MCF 10A (cell line): ENCODE data around the gene PLA2G6. TPM values are rescaled to one million over a fixed set of nuclear protein-coding genes. Genes with fewer than 3 reads are reported as not detected.
A peak's percentile ranks its signal among the peaks of the same experiment; 100 is the strongest.

Source experiments
- BruUV-seq: library from RNA; stranded (reverse); fragments of 400-500 nt; replicated peaks from 2 replicates; lab custom pipeline; 2021; lab: Mats Ljungman, UMichigan
- CTCF ChIA-PET: fragments of 300-600 bp; sonication (Branson Sonifier 250); formaldehyde crosslinking; extraction: SDS; loops from one replicate; lab custom pipeline; 2021; ENCODE audit warnings: antibody characterized with exemption, inconsistent platforms; lab: Yijun Ruan, JAX
- POLR2A ChIA-PET: fragments of 300-600, 350-650 bp; sonication (Branson Sonifier 250); formaldehyde crosslinking; extraction: SDS; loops from one replicate; lab custom pipeline; 2020; ENCODE audit warnings: antibody characterized with exemption, inconsistent platforms; lab: Yijun Ruan, JAX
- DNase-seq: peaks from one replicate; pipeline ENCODE4 v3.0.0-alpha.2; 2018; ENCODE audit not compliant: unreplicated experiment
- H3K27ac Mint-ChIP-seq: one replicate; pipeline ENCODE4 v1.8.0; 2022; ENCODE audit warnings: mild to moderate bottlenecking, low read depth, mixed read lengths; ENCODE audit not compliant: unreplicated experiment
- H3K27me3 Mint-ChIP-seq: one replicate; pipeline ENCODE4 v1.8.0; 2022; ENCODE audit warnings: mixed read lengths; ENCODE audit not compliant: insufficient read depth, unreplicated experiment
- H3K36me3 Mint-ChIP-seq: one replicate; pipeline ENCODE4 v1.8.0; 2022; ENCODE audit warnings: mild to moderate bottlenecking, moderate library complexity, mixed read lengths; ENCODE audit not compliant: insufficient read depth, unreplicated experiment
- H3K4me1 Mint-ChIP-seq: one replicate; pipeline ENCODE4 v1.8.0; 2022; ENCODE audit warnings: mixed read lengths; ENCODE audit not compliant: insufficient read depth, unreplicated experiment
- H3K4me3 Mint-ChIP-seq: one replicate; pipeline ENCODE4 v1.8.0; 2022; ENCODE audit warnings: mild to moderate bottlenecking, moderate library complexity, mixed read lengths; ENCODE audit not compliant: unreplicated experiment
- H3K9me3 Mint-ChIP-seq: one replicate; pipeline ENCODE4 v1.8.0; 2022; ENCODE audit warnings: mixed read lengths; ENCODE audit not compliant: unreplicated experiment
- intact Hi-C: fragments of 100-400 bp; cut with micrococcal nuclease; formaldehyde crosslinking; loops from 2 replicates; pipeline ENCODE4 v1.14.1; 2022
- total RNA-seq: library from RNA; stranded (reverse); gene quantifications from 2 replicates; pipeline ENCODE4 v1.2.3, GENCODE V29; 2022
- TF ChIP-seq, protein P1 (sequence below): fragments of 200-600 bp; IDR thresholded peaks from one replicate; pipeline ENCODE4 v1.8.0; 2022; ENCODE audit warnings: antibody characterized with exemption, mild to moderate bottlenecking; ENCODE audit not compliant: unreplicated experiment

PLA2G6 gene
- total RNA-seq, 1 experiment from 2014 or later, result 37.5 TPM

DNA sequence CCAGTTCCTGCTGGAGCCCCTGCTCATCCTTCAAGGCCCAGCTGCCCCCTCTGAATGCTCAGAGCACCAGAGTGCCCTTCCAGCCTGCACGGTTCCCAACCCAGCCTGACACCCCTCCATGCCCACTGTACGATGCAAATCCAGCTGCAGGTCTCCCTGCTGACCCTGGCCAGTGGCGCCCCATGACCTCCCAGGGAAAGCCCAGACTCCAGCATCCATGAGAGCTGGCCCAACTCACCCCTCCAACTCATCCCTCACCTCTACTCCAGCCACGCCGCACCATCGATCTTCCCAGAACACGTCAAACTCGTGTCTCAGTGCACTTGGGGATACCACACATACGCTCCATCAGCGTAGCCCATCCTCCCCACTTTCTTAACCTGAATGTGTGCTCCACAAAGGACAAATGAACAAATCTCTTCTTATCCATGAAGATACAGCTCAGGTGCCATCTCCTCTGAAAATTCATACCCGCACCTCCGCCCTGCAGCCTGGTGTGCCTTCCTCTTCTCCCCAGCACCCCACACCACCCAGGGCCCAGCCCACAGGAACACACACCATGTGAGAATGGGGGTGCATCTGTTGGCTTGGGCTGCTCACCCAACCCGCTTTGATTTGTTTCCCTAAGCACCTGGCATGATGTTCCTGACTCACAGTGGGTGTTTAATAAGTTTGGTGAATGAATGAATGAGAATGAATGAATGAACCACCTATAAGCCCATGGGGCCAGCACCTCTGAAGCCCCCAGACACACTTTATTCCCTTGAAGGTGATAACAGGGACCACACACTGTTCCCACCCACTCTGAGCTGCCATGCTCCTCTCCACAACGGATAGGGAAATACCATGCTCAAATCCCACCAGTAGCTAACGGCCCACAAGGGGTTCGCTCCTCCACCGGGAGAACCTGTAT lies 6.2 kb downstream of the PLA2G6 start:
- peak overlapping the region; percentile 64 for H3K27ac Mint-ChIP-seq
- peaks cover 6% of the 10 kb centered on the region for H3K36me3 Mint-ChIP-seq
- BruUV-seq, result no TSS peak
- POLR2A ChIA-PET, result interaction anchor here (0.5 to 8.5 kb wide), 4 partner anchors 28 to 137 kb away, joined by 3 to 134 read pairs (median 4); partner anchors contain the start of gene MAFF
- H3K4me3 Mint-ChIP-seq, result peak overlapping the region; percentile 51
- TF ChIP-seq, protein P1, sequence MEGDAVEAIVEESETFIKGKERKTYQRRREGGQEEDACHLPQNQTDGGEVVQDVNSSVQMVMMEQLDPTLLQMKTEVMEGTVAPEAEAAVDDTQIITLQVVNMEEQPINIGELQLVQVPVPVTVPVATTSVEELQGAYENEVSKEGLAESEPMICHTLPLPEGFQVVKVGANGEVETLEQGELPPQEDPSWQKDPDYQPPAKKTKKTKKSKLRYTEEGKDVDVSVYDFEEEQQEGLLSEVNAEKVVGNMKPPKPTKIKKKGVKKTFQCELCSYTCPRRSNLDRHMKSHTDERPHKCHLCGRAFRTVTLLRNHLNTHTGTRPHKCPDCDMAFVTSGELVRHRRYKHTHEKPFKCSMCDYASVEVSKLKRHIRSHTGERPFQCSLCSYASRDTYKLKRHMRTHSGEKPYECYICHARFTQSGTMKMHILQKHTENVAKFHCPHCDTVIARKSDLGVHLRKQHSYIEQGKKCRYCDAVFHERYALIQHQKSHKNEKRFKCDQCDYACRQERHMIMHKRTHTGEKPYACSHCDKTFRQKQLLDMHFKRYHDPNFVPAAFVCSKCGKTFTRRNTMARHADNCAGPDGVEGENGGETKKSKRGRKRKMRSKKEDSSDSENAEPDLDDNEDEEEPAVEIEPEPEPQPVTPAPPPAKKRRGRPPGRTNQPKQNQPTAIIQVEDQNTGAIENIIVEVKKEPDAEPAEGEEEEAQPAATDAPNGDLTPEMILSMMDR, result no peak
- intact Hi-C loops, result no loop called here
- no peak for DNase-seq
- CTCF ChIA-PET, result interaction anchor here (1.5 to 1.6 kb wide), 2 partner anchors 53 to 123 kb away, joined by 3 to 6 read pairs; no protein-coding TSS in a partner anchor
- H3K9me3 Mint-ChIP-seq, result no peaks in the 10 kb centered on the region
- no peaks in the 10 kb centered on the region for H3K27me3 Mint-ChIP-seq
- peaks cover 47% of the 10 kb centered on the region for H3K4me1 Mint-ChIP-seq

DNA sequence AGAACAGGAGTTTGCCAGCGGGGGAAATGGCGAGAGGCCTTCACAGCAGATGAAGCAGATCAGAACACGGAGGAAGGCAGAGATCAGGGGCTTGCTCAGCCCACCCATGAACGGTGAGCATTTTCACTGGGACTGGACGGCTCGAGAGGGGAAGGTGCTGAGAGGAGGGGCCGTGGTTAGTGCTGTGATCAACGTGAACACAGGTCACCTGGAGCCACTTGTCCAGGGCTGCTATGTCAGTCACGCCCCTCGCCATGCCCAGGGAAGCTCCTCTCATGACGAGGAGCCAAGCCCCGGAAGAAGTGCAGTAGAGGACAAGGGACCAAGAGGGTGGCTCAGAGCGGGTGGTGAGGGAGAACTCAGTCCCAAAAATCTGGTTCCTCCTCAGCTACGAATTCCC lies 7.0 kb downstream of the PLA2G6 start:
- no TSS peak for BruUV-seq
- CTCF ChIA-PET, result no interaction called here

DNA sequence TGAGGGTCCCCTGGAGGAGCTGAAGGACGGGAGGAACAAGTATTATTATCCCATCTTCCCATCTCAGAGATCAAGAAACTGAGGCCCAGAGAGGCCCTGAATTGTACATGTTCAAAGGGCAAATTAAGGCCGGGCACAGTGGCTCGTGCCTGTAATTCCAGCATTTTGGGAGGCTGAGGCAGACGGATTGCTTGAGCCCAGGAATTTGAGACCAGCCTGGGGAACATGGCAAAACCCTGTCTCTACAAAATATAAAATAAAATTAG lies 8.1 kb downstream of the PLA2G6 start:
- Mint-ChIP-seq H3K4me1 (peaks cover 31% of the 10 kb centered on the region), H3K27me3 (no peaks in the 10 kb centered on the region), H3K4me3 (no peak overlapping the region), H3K36me3 (peaks cover 6% of the 10 kb centered on the region), H3K9me3 (no peaks in the 10 kb centered on the region), H3K27ac (peak overlapping the region; percentile 68)
- ChIA-PET CTCF (no interaction called here), POLR2A (interaction anchor here (1.4 kb wide), 1 partner anchor 8 kb away, joined by 5 read pairs; the partner anchor contains the start of gene PLA2G6)
- BruUV-seq, result no TSS peak
- DNase-seq, result no peak
- TF ChIP-seq, protein P1, result no peak
- intact Hi-C loops, result no loop called here

More for the DNA sequence above, 7.0 kb downstream of the PLA2G6 start:
- DNase-seq, result no peak
- Mint-ChIP-seq H3K36me3 (peaks cover 6% of the 10 kb centered on the region), H3K4me3 (no peak overlapping the region), H3K4me1 (peaks cover 39% of the 10 kb centered on the region), H3K27ac (no peak overlapping the region), H3K9me3 (no peaks in the 10 kb centered on the region), H3K27me3 (no peaks in the 10 kb centered on the region)
- TF ChIP-seq, protein P1, result no peak
- intact Hi-C loops, result no loop called here
- POLR2A ChIA-PET, result interaction anchor here (0.5 to 1.1 kb wide), 3 partner anchors 29 to 134 kb away, joined by 3 to 6 read pairs (median 3); no protein-coding TSS in a partner anchor

DNA sequence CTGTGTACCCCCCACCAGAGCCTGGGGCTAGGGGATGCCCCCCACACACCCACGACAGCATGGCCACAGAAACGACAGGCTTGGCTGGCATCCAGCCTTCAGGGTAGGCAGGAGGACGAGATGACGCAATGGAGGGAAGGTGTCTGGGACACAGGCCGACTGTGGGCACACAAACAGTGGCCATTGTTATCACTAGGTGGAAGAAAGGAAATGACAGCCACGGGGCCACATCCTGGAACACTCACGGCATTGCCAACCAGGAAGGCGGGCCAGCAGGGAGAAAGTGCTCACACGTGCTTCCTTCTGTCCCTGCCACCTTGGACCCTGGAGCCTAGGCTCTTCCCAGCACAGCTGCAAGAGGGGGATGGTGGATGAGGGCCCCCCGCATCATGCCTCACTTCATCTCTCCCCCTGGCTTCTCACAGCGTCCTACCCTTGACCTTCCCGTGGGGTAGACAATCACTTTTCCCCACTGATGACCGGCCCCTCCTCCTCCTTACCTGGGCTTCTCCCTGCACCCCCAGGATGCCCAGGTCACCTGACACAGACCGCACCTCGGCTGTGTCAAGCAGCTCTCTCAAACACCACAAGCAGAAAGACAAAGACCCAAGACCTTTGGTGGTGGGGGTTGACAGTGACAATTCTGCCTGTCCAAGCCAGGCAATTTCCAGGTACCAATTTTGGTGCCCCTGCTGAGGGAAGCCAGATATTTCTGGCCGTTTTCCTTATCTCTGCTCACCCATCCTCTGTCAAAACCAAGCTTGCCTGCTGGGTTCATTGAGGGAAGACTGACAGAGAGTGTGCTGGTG lies 8.6 kb downstream of the PLA2G6 start:
- intact Hi-C loops, result no loop called here
- Mint-ChIP-seq H3K4me1 (peaks cover 29% of the 10 kb centered on the region), H3K36me3 (peaks cover 8% of the 10 kb centered on the region), H3K27me3 (no peaks in the 10 kb centered on the region), H3K4me3 (no peak overlapping the region), H3K27ac (peak overlapping the region; percentile 68), H3K9me3 (no peaks in the 10 kb centered on the region)
- peak; percentile 83 for DNase-seq
- no TSS peak for BruUV-seq
- TF ChIP-seq, protein P1, result no peak
- CTCF ChIA-PET, result interaction anchor here (0.7 kb wide), 1 partner anchor 566 kb away, joined by 3 read pairs; no protein-coding TSS in a partner anchor
- POLR2A ChIA-PET, result interaction anchor here (1.2 to 2.0 kb wide), 3 partner anchors 8 to 55 kb away, joined by 5 to 29 read pairs (median 6); partner anchors contain the start of gene PLA2G6
